ENCODE data around the gene TSHZ2. TPM values are rescaled to one million over a fixed set of nuclear protein-coding genes. Genes with fewer than 3 reads are reported as not detected.

The TSHZ2 gene
- total RNA-seq, 1 donor from 2014 or later, result 30.4 TPM

- Histone ChIP-seq H3K27ac (no peak overlapping the region), H3K4me3 (no peak overlapping the region), H3K9me3 (no peaks in the 10 kb centered on the region), H3K4me1 (no peaks in the 10 kb centered on the region), H3K36me3 (no peaks in the 10 kb centered on the region), H3K27me3 (no peaks in the 10 kb centered on the region)
- TF ChIP-seq POLR2A (IDR thresholded peaks at IDR 0.05) (no peak), POLR2AphosphoS5 (IDR thresholded peaks at IDR 0.05; ENCODE audit: insufficient read depth in 1 of 2, low read depth in 1 of 2) (no peak), CTCF (IDR thresholded peaks at IDR 0.05) (no peak)
- intact Hi-C loops (cut with DNase I), result no loop called here
- no peak for DNase-seq (ENCODE audit: extremely low spot score in 2 of 2)
Observed at GRCh38 chr20:53210041-53210440, 237.9 kb downstream of the TSHZ2 start.

DNA sequence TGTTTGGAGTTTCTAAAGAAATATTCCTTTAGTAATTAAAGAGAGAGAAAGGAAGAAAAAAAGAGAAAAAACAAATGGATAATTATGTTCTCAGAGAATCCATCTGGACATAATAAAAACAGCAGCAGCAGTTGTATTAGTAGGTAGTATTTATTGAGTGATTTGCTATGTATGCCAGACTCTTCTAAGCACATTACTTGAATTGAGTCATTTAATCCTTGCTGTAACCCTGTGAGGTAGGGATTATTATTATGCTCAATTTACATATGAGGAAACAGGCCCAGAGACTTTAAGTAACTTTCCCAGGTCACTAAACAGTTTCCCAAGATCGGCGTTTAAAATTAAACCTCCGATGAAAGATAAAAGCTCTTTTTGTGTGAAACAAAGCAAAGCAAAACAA, 238.8 kb downstream of the TSHZ2 start:
- H3K27ac ChIP-seq, result no peak overlapping the region
- no peaks in the 10 kb centered on the region for H3K4me1 ChIP-seq
- no peaks in the 10 kb centered on the region for H3K9me3 ChIP-seq
- intact Hi-C loops (cut with DNase I), result no loop called here
- no peak overlapping the region for H3K4me3 ChIP-seq
- DNase-seq (ENCODE audit: extremely low spot score in 2 of 2), result no peak
- no peaks in the 10 kb centered on the region for H3K36me3 ChIP-seq
- TF ChIP-seq POLR2A (IDR thresholded peaks at IDR 0.05), result no peak
- no peak for TF ChIP-seq CTCF (IDR thresholded peaks at IDR 0.05)
- TF ChIP-seq POLR2AphosphoS5 (IDR thresholded peaks at IDR 0.05; ENCODE audit: insufficient read depth in 1 of 2, low read depth in 1 of 2), result no peak
- H3K27me3 ChIP-seq, result no peaks in the 10 kb centered on the region

DNA sequence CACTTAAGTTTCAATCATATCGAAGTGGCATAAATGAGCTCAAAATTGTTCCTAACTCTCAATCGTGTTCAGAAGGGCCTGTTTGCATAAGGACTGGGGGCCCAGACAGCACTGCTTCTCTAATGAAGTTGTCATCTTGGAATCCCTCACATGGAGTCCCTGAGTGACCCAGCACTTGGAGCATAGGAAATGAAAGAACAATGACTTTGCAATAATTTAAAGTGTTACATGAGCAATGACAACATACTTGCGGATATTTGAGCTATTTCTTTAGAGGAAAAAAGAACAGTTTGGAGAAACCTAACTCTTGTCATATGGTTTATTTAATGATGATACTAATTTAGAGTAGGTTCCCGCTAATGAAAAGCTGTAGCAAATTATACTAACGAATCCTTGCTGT, 239.9 kb downstream of the TSHZ2 start:
- Histone ChIP-seq H3K4me3 (no peak overlapping the region), H3K4me1 (peaks cover 7% of the 10 kb centered on the region), H3K27me3 (no peaks in the 10 kb centered on the region), H3K27ac (no peak overlapping the region), H3K9me3 (no peaks in the 10 kb centered on the region), H3K36me3 (no peaks in the 10 kb centered on the region)
- no peak for DNase-seq (ENCODE audit: extremely low spot score in 2 of 2)
- intact Hi-C loops (cut with DNase I), result no loop called here
- TF ChIP-seq CTCF (IDR thresholded peaks at IDR 0.05) (no peak), POLR2A (IDR thresholded peaks at IDR 0.05) (no peak), POLR2AphosphoS5 (IDR thresholded peaks at IDR 0.05; ENCODE audit: insufficient read depth in 1 of 2, low read depth in 1 of 2) (no peak)

GRCh38 chr20:53214392-53214791, 242.2 kb downstream of the TSHZ2 start:
- Histone ChIP-seq H3K36me3 (no peaks in the 10 kb centered on the region), H3K9me3 (no peaks in the 10 kb centered on the region), H3K27me3 (no peaks in the 10 kb centered on the region), H3K27ac (no peak overlapping the region), H3K4me1 (peaks cover 8% of the 10 kb centered on the region), H3K4me3 (no peak overlapping the region)
- intact Hi-C loops (cut with DNase I), result no loop called here
- no peak for DNase-seq (ENCODE audit: extremely low spot score in 2 of 2)
- no peak for TF ChIP-seq POLR2AphosphoS5 (IDR thresholded peaks at IDR 0.05; ENCODE audit: insufficient read depth in 1 of 2, low read depth in 1 of 2)

DNA sequence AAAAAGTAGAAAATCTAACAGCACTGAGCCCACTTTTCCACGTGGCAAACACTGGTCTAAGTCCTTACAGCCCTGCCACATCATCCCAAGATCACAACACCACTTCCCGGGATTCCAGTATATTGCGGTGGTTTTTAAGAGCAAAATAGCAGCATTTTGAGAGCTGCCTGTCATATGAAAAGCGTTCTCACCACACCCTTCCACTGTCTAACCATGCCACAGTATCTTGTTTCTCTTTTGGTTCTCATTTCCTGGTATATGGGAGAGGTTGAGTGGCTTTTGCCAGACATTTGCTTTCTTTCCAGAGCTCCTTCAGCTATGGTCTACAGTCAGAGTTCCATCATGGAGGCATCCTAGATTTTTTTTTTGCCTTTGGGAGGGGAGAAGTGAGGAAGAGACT, 243.0 kb downstream of the TSHZ2 start:
- H3K27ac ChIP-seq, result no peak overlapping the region
- no peaks in the 10 kb centered on the region for H3K27me3 ChIP-seq
- no peaks in the 10 kb centered on the region for H3K9me3 ChIP-seq
- H3K36me3 ChIP-seq, result no peaks in the 10 kb centered on the region
- H3K4me3 ChIP-seq, result no peak overlapping the region
- H3K4me1 ChIP-seq, result peaks cover 8% of the 10 kb centered on the region
- no peak for DNase-seq (ENCODE audit: extremely low spot score in 2 of 2)
- intact Hi-C loops (cut with DNase I), result no loop called here
- TF ChIP-seq POLR2A (IDR thresholded peaks at IDR 0.05) (no peak), CTCF (IDR thresholded peaks at IDR 0.05) (no peak), POLR2AphosphoS5 (IDR thresholded peaks at IDR 0.05; ENCODE audit: insufficient read depth in 1 of 2, low read depth in 1 of 2) (no peak)

DNA sequence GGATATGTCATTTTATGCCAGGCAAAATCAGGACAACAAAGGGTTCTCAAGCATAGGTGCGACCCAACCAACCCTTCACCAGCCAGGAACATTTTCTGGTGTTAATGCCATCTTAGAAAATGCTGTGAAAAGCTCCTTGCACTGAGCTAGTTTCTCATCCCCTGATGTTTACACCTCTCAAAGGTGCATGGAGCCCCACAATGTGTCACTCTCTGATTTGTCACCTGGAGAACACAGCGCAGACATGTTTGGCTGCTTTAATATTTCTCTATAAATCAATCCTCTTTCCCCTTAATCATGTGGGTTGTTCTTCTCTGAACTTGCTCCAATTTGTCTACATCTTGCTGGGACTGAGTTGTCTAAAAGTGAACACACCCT, 244.3 kb downstream of the TSHZ2 start:
- TF ChIP-seq CTCF (IDR thresholded peaks at IDR 0.05) (no peak), POLR2A (IDR thresholded peaks at IDR 0.05) (no peak), POLR2AphosphoS5 (IDR thresholded peaks at IDR 0.05; ENCODE audit: insufficient read depth in 1 of 2, low read depth in 1 of 2) (no peak)
- no peaks in the 10 kb centered on the region for H3K36me3 ChIP-seq
- intact Hi-C loops (cut with DNase I), result no loop called here
- peaks cover 8% of the 10 kb centered on the region for H3K4me1 ChIP-seq
- no peak for DNase-seq (ENCODE audit: extremely low spot score in 2 of 2)
- H3K9me3 ChIP-seq, result no peaks in the 10 kb centered on the region
- no peak overlapping the region for H3K27ac ChIP-seq
- H3K27me3 ChIP-seq, result no peaks in the 10 kb centered on the region
- H3K4me3 ChIP-seq, result no peak overlapping the region

Measured in vagina (tissue), 2 donors.